Osteocyte (in vitro differentiated cells): ENCODE measurements around the gene IGSF21. TPM values are rescaled to one million over a fixed set of nuclear protein-coding genes. Genes with fewer than 3 reads are reported as not detected.

Experiments used
- DNase-seq: peaks from one replicate; pipeline ENCODE4 v3.0.0; 2021; ENCODE audit warnings: mixed read lengths; ENCODE audit not compliant: unreplicated experiment; ENCODE audit errors: extremely low spot score
- H3K27ac Mint-ChIP-seq: one replicate; pipeline ENCODE4 v1.8.0; 2021; ENCODE audit warnings: mild to moderate bottlenecking, mixed read lengths; ENCODE audit not compliant: unreplicated experiment
- H3K27me3 Mint-ChIP-seq: one replicate; pipeline ENCODE4 v1.8.0; 2021; ENCODE audit warnings: mixed read lengths; ENCODE audit not compliant: unreplicated experiment
- H3K36me3 Mint-ChIP-seq: one replicate; pipeline ENCODE4 v1.8.0; 2021; ENCODE audit warnings: mixed read lengths; ENCODE audit not compliant: unreplicated experiment
- H3K4me1 Mint-ChIP-seq: one replicate; pipeline ENCODE4 v1.8.0; 2021; ENCODE audit warnings: mixed read lengths; ENCODE audit not compliant: unreplicated experiment
- H3K4me3 Mint-ChIP-seq: one replicate; pipeline ENCODE4 v1.8.0; 2021; ENCODE audit warnings: mild to moderate bottlenecking, moderate library complexity, mixed read lengths; ENCODE audit not compliant: unreplicated experiment
- H3K9me3 Mint-ChIP-seq: one replicate; pipeline ENCODE4 v1.8.0; 2021; ENCODE audit warnings: mixed read lengths; ENCODE audit not compliant: unreplicated experiment
- total RNA-seq: library from RNA; stranded (reverse); gene quantifications from 2 replicates; pipeline ENCODE4 v1.2.1, GENCODE V29; 2021
- TF ChIP-seq, protein P1 (sequence below): fragments of 200-600 bp; sonication (generic); IDR thresholded peaks from 2 replicates; pipeline ENCODE4 v1.5.0; 2021; ENCODE audit warnings: antibody characterized with exemption, mild to moderate bottlenecking, moderate library complexity

IGSF21 gene
- total RNA-seq, 1 donor from 2014 or later, result not detected

DNA sequence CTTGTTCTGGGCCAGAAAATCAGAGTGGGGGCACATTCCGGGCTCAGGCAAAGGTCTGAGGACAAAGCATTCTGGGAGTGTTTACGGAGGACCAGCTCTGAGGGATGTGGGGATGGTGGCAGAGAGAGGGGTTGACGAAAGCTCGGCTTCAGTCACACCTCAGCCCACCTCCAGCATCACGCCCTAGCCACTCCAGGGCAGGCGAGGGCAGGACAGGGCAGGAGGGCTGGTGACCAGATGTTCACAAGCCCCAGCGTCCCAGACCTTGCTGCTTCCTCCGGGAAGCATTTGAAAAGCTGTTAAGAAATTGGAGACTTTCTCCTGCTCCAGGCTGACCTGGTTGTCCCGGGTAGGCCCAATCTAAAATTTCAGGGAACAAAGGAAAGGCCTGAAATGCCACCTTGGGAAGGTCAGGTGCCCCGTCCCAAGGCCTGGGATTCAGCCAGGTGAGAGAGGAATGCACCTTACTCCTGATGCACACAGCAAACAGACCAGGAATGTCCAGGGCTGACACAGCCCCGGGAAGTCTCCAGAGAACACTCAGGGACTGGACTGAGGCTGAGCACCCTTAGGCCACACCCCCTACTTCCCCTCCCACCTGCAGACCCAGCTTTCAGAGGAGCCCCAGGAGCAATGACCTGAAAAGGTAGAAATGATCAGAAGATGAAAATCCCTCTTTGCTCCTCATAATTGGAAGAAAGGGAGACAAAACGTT lies 301.2 kb downstream of the IGSF21 start:
- TF ChIP-seq, protein P1, sequence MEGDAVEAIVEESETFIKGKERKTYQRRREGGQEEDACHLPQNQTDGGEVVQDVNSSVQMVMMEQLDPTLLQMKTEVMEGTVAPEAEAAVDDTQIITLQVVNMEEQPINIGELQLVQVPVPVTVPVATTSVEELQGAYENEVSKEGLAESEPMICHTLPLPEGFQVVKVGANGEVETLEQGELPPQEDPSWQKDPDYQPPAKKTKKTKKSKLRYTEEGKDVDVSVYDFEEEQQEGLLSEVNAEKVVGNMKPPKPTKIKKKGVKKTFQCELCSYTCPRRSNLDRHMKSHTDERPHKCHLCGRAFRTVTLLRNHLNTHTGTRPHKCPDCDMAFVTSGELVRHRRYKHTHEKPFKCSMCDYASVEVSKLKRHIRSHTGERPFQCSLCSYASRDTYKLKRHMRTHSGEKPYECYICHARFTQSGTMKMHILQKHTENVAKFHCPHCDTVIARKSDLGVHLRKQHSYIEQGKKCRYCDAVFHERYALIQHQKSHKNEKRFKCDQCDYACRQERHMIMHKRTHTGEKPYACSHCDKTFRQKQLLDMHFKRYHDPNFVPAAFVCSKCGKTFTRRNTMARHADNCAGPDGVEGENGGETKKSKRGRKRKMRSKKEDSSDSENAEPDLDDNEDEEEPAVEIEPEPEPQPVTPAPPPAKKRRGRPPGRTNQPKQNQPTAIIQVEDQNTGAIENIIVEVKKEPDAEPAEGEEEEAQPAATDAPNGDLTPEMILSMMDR, result no peak
- DNase-seq, result no peak
- Mint-ChIP-seq H3K9me3 (peaks cover 12% of the 10 kb centered on the region), H3K4me3 (no peak overlapping the region), H3K27ac (no peak overlapping the region), H3K36me3 (no peaks in the 10 kb centered on the region), H3K27me3 (no peaks in the 10 kb centered on the region), H3K4me1 (no peaks in the 10 kb centered on the region)

DNA sequence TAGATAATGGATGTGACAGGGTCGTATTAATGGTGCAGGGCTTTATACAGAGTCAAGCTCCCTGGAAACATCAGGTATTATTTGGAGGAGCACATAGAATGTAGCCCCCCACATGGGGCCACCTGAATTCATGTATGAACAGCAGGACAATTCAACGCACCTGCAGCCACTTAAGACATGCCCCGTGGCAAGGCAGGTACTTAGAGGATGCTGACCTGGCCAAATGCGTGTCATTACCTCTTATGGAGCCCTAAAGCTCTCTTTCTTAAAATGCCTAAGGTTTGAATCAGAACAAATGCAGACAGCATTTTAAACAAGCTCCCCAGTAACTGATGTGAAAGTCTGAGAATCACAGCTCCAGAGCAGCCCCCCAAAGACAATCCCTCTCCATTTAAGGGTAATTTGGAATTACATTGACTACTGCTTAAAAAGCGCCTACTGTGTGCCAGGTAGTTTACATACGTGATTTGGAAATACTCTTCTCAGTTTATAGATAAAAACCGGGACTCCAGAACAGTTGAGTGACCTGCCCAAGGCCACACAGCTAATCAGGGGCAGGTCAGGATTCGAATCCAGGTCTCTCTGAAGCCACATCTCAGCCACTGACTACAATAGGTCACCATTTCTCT lies 302.1 kb downstream of the IGSF21 start:
- DNase-seq, result no peak
- Mint-ChIP-seq H3K36me3 (no peaks in the 10 kb centered on the region), H3K27me3 (no peaks in the 10 kb centered on the region), H3K9me3 (peaks cover 16% of the 10 kb centered on the region), H3K27ac (no peak overlapping the region), H3K4me1 (no peaks in the 10 kb centered on the region), H3K4me3 (no peak overlapping the region)
- TF ChIP-seq, protein P1, result no peak

DNA sequence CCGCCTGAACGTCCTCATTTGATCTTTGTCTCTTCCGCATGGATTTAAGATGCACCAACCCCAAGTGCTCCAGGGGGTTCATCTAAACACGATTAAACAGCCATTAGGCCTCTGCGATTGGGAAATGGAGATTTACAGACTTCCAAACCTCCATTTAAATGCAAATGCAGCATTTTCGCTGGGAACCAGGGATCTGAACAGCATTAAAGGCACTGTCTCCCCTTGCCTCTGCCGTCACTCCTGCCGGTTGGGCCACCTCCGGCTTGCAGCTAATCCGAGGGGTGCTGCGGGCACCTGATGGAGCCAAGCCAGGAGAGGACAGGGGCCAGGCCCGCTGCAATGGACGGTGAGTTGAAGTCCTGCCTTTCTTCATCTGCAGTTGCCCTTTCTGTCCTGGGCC lies 302.8 kb downstream of the IGSF21 start:
- TF ChIP-seq, protein P1, result no peak
- peaks cover 16% of the 10 kb centered on the region for H3K9me3 Mint-ChIP-seq
- H3K36me3 Mint-ChIP-seq, result no peaks in the 10 kb centered on the region
- no peak for DNase-seq
- no peak overlapping the region for H3K4me3 Mint-ChIP-seq
- H3K27ac Mint-ChIP-seq, result no peak overlapping the region
- H3K4me1 Mint-ChIP-seq, result no peaks in the 10 kb centered on the region
- H3K27me3 Mint-ChIP-seq, result no peaks in the 10 kb centered on the region

DNA sequence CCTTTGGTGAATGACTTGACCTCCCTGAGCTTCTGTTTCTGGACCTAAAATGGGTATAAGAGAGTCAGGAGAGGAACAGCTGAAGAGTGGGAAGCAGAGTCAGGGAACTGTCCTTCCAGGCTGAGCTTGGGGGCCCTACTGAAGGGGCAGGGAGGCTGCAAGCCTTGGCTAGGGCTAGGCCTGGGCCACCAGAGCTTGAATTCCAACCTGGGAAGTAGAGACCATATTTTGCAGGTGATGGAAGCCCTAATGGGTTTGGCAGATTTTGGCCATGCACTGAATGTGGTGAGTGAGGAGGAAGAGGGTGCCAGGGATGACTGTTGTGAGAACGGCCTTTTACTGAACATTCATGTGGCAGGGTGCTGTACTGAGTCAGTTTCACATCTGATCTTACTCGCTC lies 303.7 kb downstream of the IGSF21 start:
- H3K36me3 Mint-ChIP-seq, result no peaks in the 10 kb centered on the region
- H3K4me3 Mint-ChIP-seq, result no peak overlapping the region
- no peak for DNase-seq
- peaks cover 16% of the 10 kb centered on the region for H3K9me3 Mint-ChIP-seq
- no peaks in the 10 kb centered on the region for H3K27me3 Mint-ChIP-seq
- TF ChIP-seq, protein P1, result no peak
- no peaks in the 10 kb centered on the region for H3K4me1 Mint-ChIP-seq
- no peak overlapping the region for H3K27ac Mint-ChIP-seq

DNA sequence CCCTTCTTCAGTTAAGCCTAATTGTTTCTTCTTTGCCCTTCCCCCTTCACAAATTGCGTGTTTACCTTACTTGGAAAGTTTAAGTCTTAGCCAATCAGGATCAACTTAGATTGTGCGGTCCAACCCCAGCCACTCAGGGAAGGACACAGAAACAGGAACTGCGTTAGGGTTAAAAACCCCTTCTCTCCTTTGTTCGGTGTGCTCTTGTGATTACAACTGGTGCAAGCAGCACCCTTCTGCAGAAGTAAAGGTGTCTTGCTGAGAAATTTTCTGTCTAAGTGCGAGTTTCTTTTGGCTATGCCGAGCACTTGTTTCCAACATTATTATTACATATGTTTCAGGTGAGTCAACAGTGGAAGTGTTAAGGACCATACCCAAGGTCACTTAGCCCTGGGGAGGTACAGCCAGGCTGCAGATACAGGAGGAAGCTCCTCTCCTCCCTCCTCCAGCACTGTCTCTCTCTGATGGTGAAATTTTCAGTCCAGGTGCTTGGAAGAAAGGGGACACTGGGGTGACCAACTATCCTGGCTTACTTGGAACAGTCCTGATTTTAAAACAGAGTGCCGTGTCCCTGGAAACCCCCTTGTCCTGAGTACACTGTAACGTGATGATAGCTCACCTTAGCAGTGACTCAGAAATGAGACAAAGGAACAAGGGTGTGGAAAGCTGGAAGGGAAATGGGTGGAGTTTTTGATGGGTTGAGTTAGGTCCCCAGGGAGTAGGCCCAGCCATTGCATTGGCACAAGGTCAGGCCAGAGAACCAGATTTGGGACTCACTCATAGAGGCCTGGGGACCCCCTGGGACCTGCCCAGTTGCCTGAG lies 304.4 kb downstream of the IGSF21 start:
- no peak overlapping the region for H3K4me3 Mint-ChIP-seq
- no peaks in the 10 kb centered on the region for H3K4me1 Mint-ChIP-seq
- H3K36me3 Mint-ChIP-seq, result no peaks in the 10 kb centered on the region
- TF ChIP-seq, protein P1, result no peak
- H3K27me3 Mint-ChIP-seq, result no peaks in the 10 kb centered on the region
- no peak overlapping the region for H3K27ac Mint-ChIP-seq
- no peak for DNase-seq
- H3K9me3 Mint-ChIP-seq, result peaks cover 16% of the 10 kb centered on the region
